HCT116 (cell line): ENCODE results near the gene RBPJ. TPM values are rescaled to one million over a fixed set of nuclear protein-coding genes. Genes with fewer than 3 reads are reported as not detected.

Source experiments
- ATAC-seq: fragments of 200-7000 bp; cut with Tn5 transposase; 2 replicates; pipeline ENCODE4 v1.9.1; 2020; ENCODE audit warnings: mild to moderate bottlenecking, moderate library complexity
- BruUV-seq: library from RNA; stranded (reverse); fragments of 400-500 nt; replicated peaks from 2 replicates; lab custom pipeline; 2021; lab: Mats Ljungman, UMichigan
- CTCF ChIA-PET: fragments of 300-600 bp; sonication (Branson Sonifier 250); formaldehyde crosslinking; loops from one replicate; lab custom pipeline; 2021; ENCODE audit warnings: antibody characterized with exemption; lab: Charles Lee
- POLR2A ChIA-PET: fragments of 300-600, 350-600 bp; sonication (Branson Sonifier 250); formaldehyde crosslinking; loops from one replicate; lab custom pipeline; 2021; ENCODE audit warnings: antibody characterized with exemption; lab: Charles Lee
- RAD21 ChIA-PET, 2 experiments: fragments of 300-600 bp; sonication (Branson Sonifier 250); formaldehyde crosslinking; loops; one replicate each; lab custom pipeline; 2023; ENCODE audit warnings: low total read pairs in 2 of 2; ENCODE audit not compliant: uncharacterized antibody in 2 of 2, unreplicated experiment in 2 of 2, low non-redundant PET in 1 of 2; lab: Charles Lee
- DNase-seq: peaks from one replicate; pipeline ENCODE4 v3.0.0-alpha.2; 2010; ENCODE audit warnings: low read depth, low spot score
- H2AFZ ChIP-seq: fragments of 200-600 bp; shearing (Covaris generic), sonication (generic); 2 replicates; pipeline ENCODE4 v1.6.1; 2017; ENCODE audit warnings: low read depth, mixed run types, mixed read lengths, antibody characterized with exemption, low read length; ENCODE audit not compliant: poor library complexity, severe bottlenecking
- H3K27ac ChIP-seq: 2 replicates; pipeline ENCODE4 v1.5.1; 2012; ENCODE audit warnings: low read depth, low read length
- H3K27me3 ChIP-seq: fragments of 200-600 bp; sonication (generic); 2 replicates; pipeline ENCODE4 v1.6.1; 2016; ENCODE audit warnings: mixed run types, low read length, mixed read lengths; ENCODE audit not compliant: insufficient read depth
- H3K36me3 ChIP-seq, 2 experiments: fragments of 200-500 bp in 1 of 2; fragments of 200-600 bp in 1 of 2; sonication (Bioruptor generic) in 1 of 2; sonication (generic) in 1 of 2; 2 replicates each; pipeline versions ENCODE4 v1.5.1 to v1.6.1; 2014 to 2016; ENCODE audit warnings: low read length in 2 of 2, inconsistent platforms in 1 of 2, mixed read lengths in 1 of 2, mixed run types in 1 of 2; ENCODE audit not compliant: insufficient read depth in 2 of 2, control insufficient read depth in 1 of 2
- H3K4me1 ChIP-seq, 2 experiments: fragments of 200-600 bp in 1 of 2; sonication (generic) in 1 of 2; 2 replicates each; pipeline versions ENCODE4 v1.5.1 to v1.6.1; 2012 to 2017; ENCODE audit warnings: low read length in 2 of 2, inconsistent platforms in 1 of 2, mild to moderate bottlenecking in 1 of 2, mixed read lengths in 1 of 2, mixed run types in 1 of 2, moderate library complexity in 1 of 2; ENCODE audit not compliant: insufficient read depth in 2 of 2, control insufficient read depth in 1 of 2
- H3K4me2 ChIP-seq: fragments of 200-600 bp; sonication (generic); 2 replicates; pipeline ENCODE4 v1.6.1; 2017; ENCODE audit warnings: mixed run types, low read length, mixed read lengths
- H3K4me3 ChIP-seq, 2 experiments: fragments of 200-600 bp in 1 of 2; sonication (generic) in 1 of 2; replicated peaks in 1 of 2; 2 replicates each; pipeline ENCODE4 v1.5.1; 2011 to 2016; ENCODE audit warnings: low read length in 2 of 2, control low read depth in 1 of 2, low read depth in 1 of 2, mild to moderate bottlenecking in 1 of 2, mixed read lengths in 1 of 2, mixed run types in 1 of 2
- H3K79me2 ChIP-seq: fragments of 200-600 bp; sonication (generic); 2 replicates; pipeline ENCODE4 v1.6.1; 2017; ENCODE audit warnings: mild to moderate bottlenecking, mixed run types, low read length, moderate library complexity, mixed read lengths; ENCODE audit not compliant: insufficient read depth
- H3K9ac ChIP-seq: fragments of 200-600 bp; sonication (generic); 2 replicates; pipeline ENCODE4 v1.6.1; 2016; ENCODE audit warnings: low read length, mixed read lengths
- H3K9me2 ChIP-seq: fragments of 200-600 bp; sonication (generic), shearing (Covaris generic); 2 replicates; pipeline ENCODE4 v1.6.1; 2017; ENCODE audit warnings: mixed run types, mild to moderate bottlenecking, moderate library complexity; ENCODE audit not compliant: insufficient read depth
- H3K9me3 ChIP-seq, 2 experiments: fragments of 200-500 bp in 1 of 2; fragments of 200-600 bp in 1 of 2; sonication (Bioruptor generic) in 1 of 2; sonication (generic) in 1 of 2; 2 replicates each; pipeline ENCODE4 v1.6.1; 2014 to 2017; ENCODE audit warnings: low read length in 2 of 2, mixed read lengths in 2 of 2, inconsistent platforms in 1 of 2, low read depth in 1 of 2, mild to moderate bottlenecking in 1 of 2, mixed run types in 1 of 2, moderate library complexity in 1 of 2; ENCODE audit not compliant: control insufficient read depth in 1 of 2, insufficient read depth in 1 of 2
- H4K20me1 ChIP-seq: fragments of 200-600 bp; sonication (generic), shearing (Covaris generic); 2 replicates; pipeline ENCODE4 v1.6.1; 2017; ENCODE audit warnings: mixed run types, mild to moderate bottlenecking, moderate library complexity; ENCODE audit not compliant: insufficient read depth
- ATF3 ChIP-seq: IDR thresholded peaks from 2 replicates; pipeline ENCODE4 v1.6.1; 2012
- CBX3 ChIP-seq: IDR thresholded peaks from 2 replicates; pipeline ENCODE4 v1.6.1; 2012; ENCODE audit warnings: low read depth
- CEBPB ChIP-seq: IDR thresholded peaks from 2 replicates; pipeline ENCODE4 v1.6.1; 2012; ENCODE audit warnings: low read depth
- EZH2 ChIP-seq: fragments of 200-600 bp; sonication (generic); IDR thresholded peaks from 2 replicates; pipeline ENCODE4 v1.6.1; 2017; ENCODE audit warnings: antibody characterized with exemption, mixed run types
- EZH2phosphoT487 ChIP-seq: fragments of 200-600 bp; IDR thresholded peaks from 2 replicates; pipeline ENCODE4 v1.6.1; 2018; ENCODE audit warnings: antibody characterized with exemption, borderline replicate concordance
- POLR2A ChIP-seq: IDR thresholded peaks from 2 replicates; pipeline ENCODE4 v1.7.0; 2011; ENCODE audit warnings: borderline replicate concordance; ENCODE audit not compliant: insufficient read depth, insufficient read length; ENCODE audit errors: extremely low read depth
- TCF7L2 ChIP-seq: IDR thresholded peaks from 2 replicates; pipeline ENCODE4 v1.7.0; 2011; ENCODE audit warnings: borderline replicate concordance, inconsistent platforms; ENCODE audit not compliant: insufficient read depth, insufficient read length; ENCODE audit errors: extremely low read depth
- ZFX ChIP-seq: fragments of 450-650 bp; IDR thresholded peaks from 2 replicates; pipeline ENCODE4 v1.6.1; 2017
- intact Hi-C: fragments of 100-400 bp; cut with micrococcal nuclease; formaldehyde crosslinking; loops from 2 replicates; pipeline ENCODE4 v1.10.0; 2022
- total RNA-seq: library from RNA; stranded (reverse); gene quantifications from one replicate; pipeline ENCODE4 v1.2.1, GENCODE V29; 2021; ENCODE audit not compliant: unreplicated experiment

The RBPJ gene
- total RNA-seq, 1 experiment from 2014 or later, result 72.7 TPM

- BruUV-seq, result TSS peak; percentile 46
- peak overlapping the region; percentile 100 for H3K4me2 ChIP-seq
- peaks cover 38% of the 10 kb centered on the region for H3K79me2 ChIP-seq
- intact Hi-C loops, result loop anchor here (2.0 to 5.0 kb wide), 3 partner anchors 123 to 253 kb away; no protein-coding TSS in a partner anchor
- H3K9me2 ChIP-seq, result no peaks in the 10 kb centered on the region
- ChIA-PET POLR2A (interaction anchor here (0.9 to 3.6 kb wide), 4 partner anchors 11 to 125 kb away, joined by 3 to 15 read pairs (median 4); no protein-coding TSS in a partner anchor), CTCF (interaction anchor here (0.9 to 2.9 kb wide), 4 partner anchors 10 to 251 kb away, joined by 3 to 10 read pairs (median 6); no protein-coding TSS in a partner anchor), RAD21 (no interaction called here)
- TF ChIP-seq CBX3 (no peak), ATF3 (no peak), POLR2A (no peak), ZFX (peak; percentile 48), TCF7L2 (peak; percentile 48), CEBPB (no peak), EZH2 (no peak), EZH2phosphoT487 (no peak)
- DNase-seq, result peak; percentile 7
- H4K20me1 ChIP-seq, result peaks cover 9% of the 10 kb centered on the region; the same call in 1 of the 2 replicates
- H3K9ac ChIP-seq, result peak overlapping the region; percentile 95
- H3K27me3 ChIP-seq, result no peaks in the 10 kb centered on the region
- H3K4me3 ChIP-seq, result peak overlapping the region; percentile 79 to 93
- peaks cover 0 to 9% of the 10 kb centered on the region in 2 experiments; a peak in 1 of 4 replicates for H3K9me3 ChIP-seq
- peak; percentile 24 for ATAC-seq
- H3K27ac ChIP-seq, result peak overlapping the region; percentile 89
- peaks cover 9 to 44% of the 10 kb centered on the region in 2 experiments; a peak in 3 of 4 replicates for H3K4me1 ChIP-seq
- no peaks in the 10 kb centered on the region for H3K36me3 ChIP-seq
- H2AFZ ChIP-seq, result peak overlapping the region; percentile 82
Observed at GRCh38 chr4:26319949-26320537, 771 bp upstream of the RBPJ start.
